Fibroblast of lung (primary cell): Measurements from ENCODE around the gene STPG2. TPM values are rescaled to one million over a fixed set of nuclear protein-coding genes. Genes with fewer than 3 reads are reported as not detected.
A peak's percentile ranks its signal among the peaks of the same experiment; 100 is the strongest.

Experiments used
- DNase-seq, 2 donors: peaks; one replicate each; pipeline versions ENCODE4 v3.0.0 to v3.0.0-alpha.2; 2010; ENCODE audit warnings: low read depth in 2 of 2
- H2AFZ ChIP-seq: 2 replicates; pipeline ENCODE4 v1.5.1; 2012; ENCODE audit warnings: low read length, control low read depth, inconsistent platforms
- H3K27ac ChIP-seq: 2 replicates; pipeline ENCODE4 v1.5.1; 2011; ENCODE audit warnings: low read length, control low read depth; ENCODE audit not compliant: insufficient read depth
- H3K27me3 ChIP-seq: 2 replicates; pipeline ENCODE4 v1.5.1; 2011; ENCODE audit warnings: mild to moderate bottlenecking, low read length; ENCODE audit not compliant: control insufficient read depth, insufficient read depth
- H3K36me3 ChIP-seq: 2 replicates; pipeline ENCODE4 v1.5.1; 2011; ENCODE audit warnings: low read length; ENCODE audit not compliant: control insufficient read depth, insufficient read depth
- H3K4me1 ChIP-seq: 2 replicates; pipeline ENCODE4 v1.5.1; 2011; ENCODE audit warnings: low read length; ENCODE audit not compliant: control insufficient read depth, insufficient read depth; ENCODE audit errors: extremely low read depth
- H3K4me2 ChIP-seq: 2 replicates; pipeline ENCODE4 v1.5.1; 2011; ENCODE audit warnings: low read length, control low read depth; ENCODE audit not compliant: insufficient read depth; ENCODE audit errors: extremely low read depth
- H3K4me3 ChIP-seq, 4 experiments: fragments of 200-600 bp in 1 of 4; sonication (generic) in 1 of 4; replicated peaks in 1 of 4; 2 replicates each; pipeline ENCODE4 v1.5.1; 2011 to 2016; ENCODE audit warnings: low read length in 4 of 4, low read depth in 3 of 4, mild to moderate bottlenecking in 3 of 4, control low read depth in 2 of 4, inconsistent platforms in 1 of 4, mixed read lengths in 1 of 4; ENCODE audit not compliant: insufficient read depth in 1 of 4; ENCODE audit errors: control extremely low read depth in 1 of 4
- H3K79me2 ChIP-seq: 2 replicates; pipeline ENCODE4 v1.5.1; 2012; ENCODE audit warnings: mild to moderate bottlenecking, low read length, inconsistent platforms; ENCODE audit not compliant: control insufficient read depth, insufficient read depth
- H3K9ac ChIP-seq: 2 replicates; pipeline ENCODE4 v1.5.1; 2011; ENCODE audit warnings: mild to moderate bottlenecking, low read length, control low read depth; ENCODE audit not compliant: insufficient read depth
- H3K9me3 ChIP-seq: 2 replicates; pipeline ENCODE4 v1.5.1; 2012; ENCODE audit warnings: low read depth, low read length; ENCODE audit not compliant: control insufficient read depth, insufficient read depth
- H4K20me1 ChIP-seq: 2 replicates; pipeline ENCODE4 v1.5.1; 2011; ENCODE audit warnings: low read length; ENCODE audit not compliant: control insufficient read depth, insufficient read depth; ENCODE audit errors: extremely low read depth
- CTCF ChIP-seq, 2 donors: IDR thresholded peaks in 1 of 2; conservative IDR thresholded peaks in 1 of 2; 1 replicate in 1 of 2; 2 replicates in 1 of 2; pipeline ENCODE4 v1.5.1; 2011 to 2012; ENCODE audit warnings: low read length in 2 of 2, control low read depth in 1 of 2, inconsistent platforms in 1 of 2, low read depth in 1 of 2, mild to moderate bottlenecking in 1 of 2
- EZH2 ChIP-seq: IDR thresholded peaks from 2 replicates; pipeline ENCODE4 v1.5.1; 2012; ENCODE audit warnings: low read length, control low read depth, mild to moderate bottlenecking; ENCODE audit errors: missing control alignments
- polyA plus RNA-seq, 2 donors: library from polyadenylated mRNA; depleted of rRNA in 1 of 2; stranded (reverse) in 1 of 2; unstranded in 1 of 2; fragments of >200 nt; gene quantifications; 2 replicates each; pipeline ENCODE4 v1.2.1, GENCODE V29; 2011 to 2012; ENCODE audit warnings: missing spikeins in 1 of 2
- total RNA-seq: library from RNA; depleted of rRNA; stranded (reverse); fragments of >200 nt; gene quantifications from 2 replicates; pipeline ENCODE4 v1.2.1, GENCODE V29; 2014

The STPG2 gene
- total and polyA plus RNA-seq, 2 donors (not counting 1 experiment from before 2014, with no cell fraction given) = 0.17 TPM; not detected in 1

GRCh38 chr4:97656044-97656720, 487.1 kb downstream of the STPG2 start:
- Histone ChIP-seq H3K27ac (no peak overlapping the region), H3K4me3 (no peak overlapping the region), H3K36me3 (no peaks in the 10 kb centered on the region), H3K79me2 (no peaks in the 10 kb centered on the region), H4K20me1 (no peaks in the 10 kb centered on the region), H3K4me2 (no peak overlapping the region), H3K9ac (no peak overlapping the region), H3K9me3 (no peaks in the 10 kb centered on the region), H3K27me3 (no peaks in the 10 kb centered on the region), H2AFZ (no peak overlapping the region), H3K4me1 (no peaks in the 10 kb centered on the region)
- TF ChIP-seq EZH2 = no peak
- TF ChIP-seq CTCF (conservative IDR thresholded peaks at IDR 0.05 in 1 of 2, IDR thresholded peaks at IDR 0.05 in 1 of 2; ENCODE audit: low read depth in 1 of 2, low read length in 2 of 2) = no peak
- DNase-seq = peak; percentile 25 to 76

DNA sequence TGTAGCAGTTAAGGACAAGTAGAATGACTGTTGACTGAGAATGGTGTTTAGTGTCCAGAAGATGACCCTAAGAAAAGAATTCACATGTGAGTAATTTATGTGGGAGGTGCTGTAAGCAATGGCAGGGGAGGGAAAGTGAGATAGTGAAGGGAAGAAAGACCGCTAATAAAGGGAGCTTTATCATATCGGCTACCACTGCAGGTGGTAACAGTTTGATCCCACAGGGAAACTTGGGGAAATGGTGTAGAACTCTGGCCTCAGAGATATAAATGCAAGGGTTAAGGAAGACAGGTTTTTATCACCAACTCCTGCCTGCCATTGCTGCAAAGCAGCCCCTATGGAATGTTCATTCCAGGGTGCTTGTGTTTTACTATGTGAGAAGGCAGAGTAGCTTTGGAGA, 489.6 kb downstream of the STPG2 start:
- H3K36me3 ChIP-seq = no peaks in the 10 kb centered on the region
- TF ChIP-seq CTCF (conservative IDR thresholded peaks at IDR 0.05 in 1 of 2, IDR thresholded peaks at IDR 0.05 in 1 of 2; ENCODE audit: low read depth in 1 of 2, low read length in 2 of 2) (no peak), EZH2 (no peak)
- no peak overlapping the region for H3K4me2 ChIP-seq
- H2AFZ ChIP-seq = no peak overlapping the region
- H3K4me3 ChIP-seq = no peak overlapping the region
- H3K9ac ChIP-seq = no peak overlapping the region
- no peaks in the 10 kb centered on the region for H3K79me2 ChIP-seq
- H4K20me1 ChIP-seq = no peaks in the 10 kb centered on the region
- no peaks in the 10 kb centered on the region for H3K9me3 ChIP-seq
- no peaks in the 10 kb centered on the region for H3K27me3 ChIP-seq
- DNase-seq = peak in 1 of 2 donors; percentile 0
- H3K27ac ChIP-seq = no peak overlapping the region
- H3K4me1 ChIP-seq = no peaks in the 10 kb centered on the region

DNA sequence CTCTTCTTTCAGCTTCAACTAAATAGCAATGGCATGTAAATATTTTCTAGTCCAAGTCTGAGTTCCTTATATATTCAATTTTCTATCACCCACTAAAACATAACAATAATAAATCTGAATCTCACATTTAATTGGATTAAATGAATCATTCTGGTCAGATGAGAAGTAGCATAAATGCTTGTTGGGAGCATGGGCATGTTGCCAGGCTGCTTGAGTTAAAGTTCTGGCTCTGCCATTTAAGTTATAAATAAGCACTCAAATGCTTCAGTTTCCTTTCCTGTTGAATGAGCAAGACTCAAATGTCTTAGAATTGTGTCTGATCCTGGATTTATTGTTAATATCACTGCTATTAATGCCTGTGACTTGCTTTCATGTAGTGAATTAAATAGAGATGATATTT, 496.3 kb downstream of the STPG2 start:
- no peak overlapping the region for H3K27ac ChIP-seq

More for the DNA sequence above, 496.3 kb downstream of the STPG2 start:
- no peaks in the 10 kb centered on the region for H3K9me3 ChIP-seq
- DNase-seq = peak; percentile 5 to 58
- no peaks in the 10 kb centered on the region for H4K20me1 ChIP-seq
- H2AFZ ChIP-seq = no peak overlapping the region
- TF ChIP-seq EZH2 (no peak), CTCF (conservative IDR thresholded peaks at IDR 0.05 in 1 of 2, IDR thresholded peaks at IDR 0.05 in 1 of 2; ENCODE audit: low read depth in 1 of 2, low read length in 2 of 2) (no peak)
- H3K9ac ChIP-seq = no peak overlapping the region
- no peaks in the 10 kb centered on the region for H3K36me3 ChIP-seq
- no peaks in the 10 kb centered on the region for H3K27me3 ChIP-seq
- no peaks in the 10 kb centered on the region for H3K4me1 ChIP-seq
- H3K4me3 ChIP-seq = no peak overlapping the region
- no peaks in the 10 kb centered on the region for H3K79me2 ChIP-seq
- no peak overlapping the region for H3K4me2 ChIP-seq
